Measurements from ENCODE around the gene HNMT. TPM values are rescaled to one million over a fixed set of nuclear protein-coding genes. Genes with fewer than 3 reads are reported as not detected.

HNMT gene
- polyA plus RNA-seq, 1 of the 3 experiments (the other 2 are of a cell fraction) = 1.8 TPM

DNA sequence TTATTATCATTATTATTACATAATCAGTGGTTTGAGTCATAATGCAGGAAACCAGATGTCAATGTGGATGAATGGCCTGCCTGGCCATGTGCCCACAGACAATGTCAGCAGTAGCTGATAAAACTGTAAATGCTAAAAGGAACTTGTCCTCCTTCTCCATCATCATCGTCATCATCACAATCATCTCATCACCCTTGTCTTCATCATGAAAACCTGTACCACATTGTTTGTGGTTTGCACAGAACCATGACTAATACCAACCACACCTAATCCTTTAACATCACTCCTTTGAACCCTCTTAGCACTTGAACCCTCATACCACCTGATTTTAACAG lies 96.0 kb downstream of the HNMT start (continued):
- TF ChIP-seq FOSL2 (IDR thresholded peaks at IDR 0.05; ENCODE audit: borderline replicate concordance, low read depth) (peak; percentile 67; the same call in 1 of the 2 replicates), FOXM1 (IDR thresholded peaks at IDR 0.05; ENCODE audit: low read depth) (peak; percentile 46; the same call in 1 of the 2 replicates), EZH2phosphoT487 (IDR thresholded peaks at IDR 0.05; ENCODE audit: borderline replicate concordance, low read depth) (no peak), MEF2A (IDR thresholded peaks at IDR 0.05; ENCODE audit: borderline replicate concordance, low read depth) (no peak), SIN3A (IDR thresholded peaks at IDR 0.05; ENCODE audit: borderline replicate concordance, low read depth, low read length) (no peak), NFIC (IDR thresholded peaks at IDR 0.05; ENCODE audit: borderline replicate concordance) (peak; percentile 92), RCOR1 (IDR thresholded peaks at IDR 0.05; ENCODE audit: low read length) (peak; percentile 34; the same call in 1 of the 2 replicates), YY1 (IDR thresholded peaks at IDR 0.05; ENCODE audit: low read depth) (no peak), NRF1 (IDR thresholded peaks at IDR 0.05; ENCODE audit: low read depth, low read length) (no peak), CHD2 (IDR thresholded peaks at IDR 0.05; ENCODE audit: low read length, partially characterized antibody) (no peak), ELF1 (IDR thresholded peaks at IDR 0.05) (no peak), MXI1 (IDR thresholded peaks at IDR 0.05; ENCODE audit: low read depth, low read length) (no peak), TEAD4 (IDR thresholded peaks at IDR 0.05; ENCODE audit: borderline replicate concordance, insufficient read depth) (peak; percentile 70; the same call in 1 of the 2 replicates), POLR2AphosphoS5 (IDR thresholded peaks at IDR 0.05; ENCODE audit: low read depth, low read length) (peak; percentile 58; the same call in 1 of the 2 replicates), RXRA (IDR thresholded peaks at IDR 0.05; ENCODE audit: borderline replicate concordance, low read depth) (peak; percentile 38; the same call in 1 of the 2 replicates), FOXJ3 (CRISPR knock-in tag; IDR thresholded peaks at IDR 0.05) (no peak), EP300 (IDR thresholded peaks at IDR 0.05; ENCODE audit: borderline replicate concordance in 1 of 2, low read depth in 1 of 2, low read length in 1 of 2) (peak; percentile 72 to 79; a peak in 3 of 4 replicates)
- TF ChIP-seq, protein P1, sequence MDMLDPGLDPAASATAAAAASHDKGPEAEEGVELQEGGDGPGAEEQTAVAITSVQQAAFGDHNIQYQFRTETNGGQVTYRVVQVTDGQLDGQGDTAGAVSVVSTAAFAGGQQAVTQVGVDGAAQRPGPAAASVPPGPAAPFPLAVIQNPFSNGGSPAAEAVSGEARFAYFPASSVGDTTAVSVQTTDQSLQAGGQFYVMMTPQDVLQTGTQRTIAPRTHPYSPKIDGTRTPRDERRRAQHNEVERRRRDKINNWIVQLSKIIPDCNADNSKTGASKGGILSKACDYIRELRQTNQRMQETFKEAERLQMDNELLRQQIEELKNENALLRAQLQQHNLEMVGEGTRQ (IDR thresholded peaks at IDR 0.05; ENCODE audit: borderline replicate concordance, low read depth, low read length) = no peak
- TF ChIP-seq, protein P2, sequence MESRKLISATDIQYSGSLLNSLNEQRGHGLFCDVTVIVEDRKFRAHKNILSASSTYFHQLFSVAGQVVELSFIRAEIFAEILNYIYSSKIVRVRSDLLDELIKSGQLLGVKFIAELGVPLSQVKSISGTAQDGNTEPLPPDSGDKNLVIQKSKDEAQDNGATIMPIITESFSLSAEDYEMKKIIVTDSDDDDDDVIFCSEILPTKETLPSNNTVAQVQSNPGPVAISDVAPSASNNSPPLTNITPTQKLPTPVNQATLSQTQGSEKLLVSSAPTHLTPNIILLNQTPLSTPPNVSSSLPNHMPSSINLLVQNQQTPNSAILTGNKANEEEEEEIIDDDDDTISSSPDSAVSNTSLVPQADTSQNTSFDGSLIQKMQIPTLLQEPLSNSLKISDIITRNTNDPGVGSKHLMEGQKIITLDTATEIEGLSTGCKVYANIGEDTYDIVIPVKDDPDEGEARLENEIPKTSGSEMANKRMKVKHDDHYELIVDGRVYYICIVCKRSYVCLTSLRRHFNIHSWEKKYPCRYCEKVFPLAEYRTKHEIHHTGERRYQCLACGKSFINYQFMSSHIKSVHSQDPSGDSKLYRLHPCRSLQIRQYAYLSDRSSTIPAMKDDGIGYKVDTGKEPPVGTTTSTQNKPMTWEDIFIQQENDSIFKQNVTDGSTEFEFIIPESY (IDR thresholded peaks at IDR 0.05; ENCODE audit: borderline replicate concordance, low read depth) = peak; percentile 53; the same call in 1 of the 2 replicates
- TF ChIP-seq, protein P3, sequence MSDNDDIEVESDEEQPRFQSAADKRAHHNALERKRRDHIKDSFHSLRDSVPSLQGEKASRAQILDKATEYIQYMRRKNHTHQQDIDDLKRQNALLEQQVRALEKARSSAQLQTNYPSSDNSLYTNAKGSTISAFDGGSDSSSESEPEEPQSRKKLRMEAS (IDR thresholded peaks at IDR 0.05; ENCODE audit: low read depth) = peak; percentile 49; the same call in 1 of the 2 replicates
- TF ChIP-seq, protein P4, sequence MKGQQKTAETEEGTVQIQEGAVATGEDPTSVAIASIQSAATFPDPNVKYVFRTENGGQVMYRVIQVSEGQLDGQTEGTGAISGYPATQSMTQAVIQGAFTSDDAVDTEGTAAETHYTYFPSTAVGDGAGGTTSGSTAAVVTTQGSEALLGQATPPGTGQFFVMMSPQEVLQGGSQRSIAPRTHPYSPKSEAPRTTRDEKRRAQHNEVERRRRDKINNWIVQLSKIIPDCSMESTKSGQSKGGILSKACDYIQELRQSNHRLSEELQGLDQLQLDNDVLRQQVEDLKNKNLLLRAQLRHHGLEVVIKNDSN (IDR thresholded peaks at IDR 0.05; ENCODE audit: borderline replicate concordance, low read depth) = no peak
- TF ChIP-seq, protein P5, sequence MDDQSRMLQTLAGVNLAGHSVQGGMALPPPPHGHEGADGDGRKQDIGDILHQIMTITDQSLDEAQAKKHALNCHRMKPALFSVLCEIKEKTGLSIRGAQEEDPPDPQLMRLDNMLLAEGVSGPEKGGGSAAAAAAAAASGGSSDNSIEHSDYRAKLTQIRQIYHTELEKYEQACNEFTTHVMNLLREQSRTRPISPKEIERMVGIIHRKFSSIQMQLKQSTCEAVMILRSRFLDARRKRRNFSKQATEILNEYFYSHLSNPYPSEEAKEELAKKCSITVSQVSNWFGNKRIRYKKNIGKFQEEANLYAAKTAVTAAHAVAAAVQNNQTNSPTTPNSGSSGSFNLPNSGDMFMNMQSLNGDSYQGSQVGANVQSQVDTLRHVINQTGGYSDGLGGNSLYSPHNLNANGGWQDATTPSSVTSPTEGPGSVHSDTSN (IDR thresholded peaks at IDR 0.05) = peak; percentile 94
- TF ChIP-seq, protein P6, sequence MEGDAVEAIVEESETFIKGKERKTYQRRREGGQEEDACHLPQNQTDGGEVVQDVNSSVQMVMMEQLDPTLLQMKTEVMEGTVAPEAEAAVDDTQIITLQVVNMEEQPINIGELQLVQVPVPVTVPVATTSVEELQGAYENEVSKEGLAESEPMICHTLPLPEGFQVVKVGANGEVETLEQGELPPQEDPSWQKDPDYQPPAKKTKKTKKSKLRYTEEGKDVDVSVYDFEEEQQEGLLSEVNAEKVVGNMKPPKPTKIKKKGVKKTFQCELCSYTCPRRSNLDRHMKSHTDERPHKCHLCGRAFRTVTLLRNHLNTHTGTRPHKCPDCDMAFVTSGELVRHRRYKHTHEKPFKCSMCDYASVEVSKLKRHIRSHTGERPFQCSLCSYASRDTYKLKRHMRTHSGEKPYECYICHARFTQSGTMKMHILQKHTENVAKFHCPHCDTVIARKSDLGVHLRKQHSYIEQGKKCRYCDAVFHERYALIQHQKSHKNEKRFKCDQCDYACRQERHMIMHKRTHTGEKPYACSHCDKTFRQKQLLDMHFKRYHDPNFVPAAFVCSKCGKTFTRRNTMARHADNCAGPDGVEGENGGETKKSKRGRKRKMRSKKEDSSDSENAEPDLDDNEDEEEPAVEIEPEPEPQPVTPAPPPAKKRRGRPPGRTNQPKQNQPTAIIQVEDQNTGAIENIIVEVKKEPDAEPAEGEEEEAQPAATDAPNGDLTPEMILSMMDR (IDR thresholded peaks at IDR 0.05) = no peak

All from SK-N-SH (cell line).